ENCODE measurements around the gene EEF2.
A peak's percentile ranks its signal among the peaks of the same experiment; 100 is the strongest.
"Not testable (repeated sequence)": the region's sequence is repeated elsewhere in the genome, so short reads cannot be mapped to it uniquely, and the experiment has no call there.

Gene EEF2

GRCh38 chr19:4014541-4015491 lies 29.6 kb upstream of the EEF2 start:
- no peak for DNase-seq

- no peak for DNase-seq
Observed at GRCh38 chr19:4013886-4014540, 28.8 kb upstream of the EEF2 start.

- no peak for DNase-seq
Observed at GRCh38 chr19:4012975-4013634, 27.8 kb upstream of the EEF2 start.

DNA sequence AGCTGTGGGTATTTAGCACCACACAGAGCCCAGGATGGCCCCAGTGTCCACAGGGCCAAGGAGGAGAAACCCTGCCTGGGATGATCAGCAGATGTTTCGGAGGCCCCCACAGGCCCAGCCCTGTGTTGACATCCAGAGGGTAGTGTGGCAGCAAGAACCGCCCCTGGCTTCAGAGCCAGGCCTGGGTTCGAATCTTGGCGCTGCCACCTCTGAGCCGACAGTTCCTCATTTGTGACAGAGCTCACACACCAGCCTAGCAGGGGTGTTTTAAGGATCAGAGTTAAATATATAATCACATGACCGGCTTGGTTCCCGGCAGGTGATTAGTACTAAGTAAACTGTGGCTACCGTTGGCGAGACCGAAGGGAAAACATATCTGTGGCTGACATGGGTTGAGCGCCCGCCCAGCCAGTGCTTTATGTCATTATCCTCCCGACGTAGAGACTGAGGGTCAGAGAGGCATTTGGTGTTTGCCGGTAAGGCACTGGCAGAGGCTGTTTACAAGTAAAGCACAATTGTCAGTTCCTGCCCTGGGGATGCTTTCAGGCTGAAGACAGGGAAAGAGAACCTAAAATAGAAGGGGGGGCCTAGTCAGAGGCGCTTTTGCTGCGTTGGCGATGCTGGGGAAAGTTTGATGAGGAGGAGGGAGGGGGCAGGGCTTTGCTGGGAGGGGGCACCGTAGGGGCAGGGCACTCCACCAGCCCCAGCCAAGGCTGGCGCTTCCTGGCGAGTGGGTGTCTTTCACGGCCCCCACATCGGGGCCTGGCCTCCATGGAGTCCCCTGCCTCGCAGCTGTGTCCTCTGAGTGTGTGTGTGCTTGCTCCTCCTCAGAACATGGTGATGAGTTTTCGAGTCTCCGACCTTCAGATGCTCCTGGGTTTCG lies 27.1 kb upstream of the EEF2 start:
- DNase-seq: no peak

DNA sequence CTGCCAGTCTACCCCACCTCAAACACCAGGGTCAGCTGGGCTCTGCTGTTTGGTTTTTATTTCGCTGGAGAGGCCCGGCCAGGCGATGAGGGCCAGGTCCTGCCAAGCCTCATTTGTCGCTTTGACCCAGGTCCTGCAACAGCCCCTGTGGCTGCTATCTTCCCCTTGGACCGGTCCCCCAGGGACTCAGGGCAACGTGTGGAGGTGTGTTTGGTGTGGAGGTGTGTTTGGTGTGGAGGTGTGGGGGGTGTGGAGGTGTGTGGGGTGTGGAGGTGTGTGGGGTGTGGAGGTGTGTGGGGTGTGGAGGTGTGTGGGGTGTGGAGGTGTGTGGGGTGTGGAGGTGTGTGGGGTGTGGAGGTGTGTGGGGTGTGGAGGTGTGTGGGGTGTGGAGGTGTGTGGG lies 26.2 kb upstream of the EEF2 start:
- not testable (repeated sequence) for DNase-seq

DNA sequence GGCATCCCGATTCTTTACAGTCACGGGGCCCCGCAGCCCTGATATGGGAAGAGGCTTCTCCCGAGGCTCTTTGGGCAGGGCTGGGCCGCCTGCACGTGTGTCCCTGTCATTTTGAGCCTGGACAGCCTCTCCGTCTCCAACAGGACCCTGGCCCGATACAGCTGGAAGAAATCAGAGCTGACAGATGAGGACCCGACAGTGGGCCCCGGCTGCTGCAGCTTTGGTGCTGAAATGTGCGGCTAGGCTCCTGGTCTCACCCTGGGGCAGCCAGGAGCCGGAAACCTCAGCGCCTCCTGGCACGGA lies 25.5 kb upstream of the EEF2 start:
- DNase-seq: no peak

DNA sequence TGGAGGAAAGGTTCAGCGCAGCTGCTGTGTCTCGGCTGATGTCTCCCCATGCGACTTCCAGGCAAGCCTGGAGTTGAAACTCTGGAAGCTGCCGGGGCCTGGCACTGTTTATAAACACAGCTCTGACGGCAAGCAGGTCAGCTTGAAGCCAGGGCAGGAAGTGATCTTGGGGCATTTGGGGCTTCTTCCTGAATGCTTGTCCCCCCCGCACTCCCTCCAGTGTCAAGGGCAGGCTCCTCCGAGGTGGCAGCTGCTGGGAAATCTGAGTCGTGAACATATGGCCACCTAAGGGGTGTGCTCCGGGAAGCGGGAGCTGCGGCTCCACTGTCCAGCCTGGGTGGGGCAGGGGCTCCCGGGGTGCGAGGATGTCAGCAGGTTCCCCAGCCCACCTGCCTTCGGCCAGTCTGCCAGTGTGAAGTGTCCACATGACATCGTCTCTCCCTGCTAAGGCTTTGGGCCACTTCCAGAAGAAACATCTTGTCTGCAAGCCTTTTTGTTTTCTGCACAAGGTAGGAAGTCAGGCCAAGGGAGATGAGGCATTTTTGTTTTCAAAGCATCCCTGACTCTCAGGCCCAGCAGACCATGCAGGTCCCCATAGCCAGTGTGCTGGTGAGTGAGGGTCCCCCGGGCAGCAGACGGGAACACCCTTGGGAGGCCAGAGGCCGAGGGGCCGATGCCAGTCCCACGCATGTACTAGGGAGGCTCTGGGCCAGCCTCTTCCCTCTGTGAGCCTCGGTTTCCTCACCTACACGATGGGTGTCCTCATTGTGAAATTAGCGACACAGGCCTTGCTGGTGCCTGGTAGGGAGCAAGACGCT lies 24.9 kb upstream of the EEF2 start:
- DNase-seq: no peak

DNA sequence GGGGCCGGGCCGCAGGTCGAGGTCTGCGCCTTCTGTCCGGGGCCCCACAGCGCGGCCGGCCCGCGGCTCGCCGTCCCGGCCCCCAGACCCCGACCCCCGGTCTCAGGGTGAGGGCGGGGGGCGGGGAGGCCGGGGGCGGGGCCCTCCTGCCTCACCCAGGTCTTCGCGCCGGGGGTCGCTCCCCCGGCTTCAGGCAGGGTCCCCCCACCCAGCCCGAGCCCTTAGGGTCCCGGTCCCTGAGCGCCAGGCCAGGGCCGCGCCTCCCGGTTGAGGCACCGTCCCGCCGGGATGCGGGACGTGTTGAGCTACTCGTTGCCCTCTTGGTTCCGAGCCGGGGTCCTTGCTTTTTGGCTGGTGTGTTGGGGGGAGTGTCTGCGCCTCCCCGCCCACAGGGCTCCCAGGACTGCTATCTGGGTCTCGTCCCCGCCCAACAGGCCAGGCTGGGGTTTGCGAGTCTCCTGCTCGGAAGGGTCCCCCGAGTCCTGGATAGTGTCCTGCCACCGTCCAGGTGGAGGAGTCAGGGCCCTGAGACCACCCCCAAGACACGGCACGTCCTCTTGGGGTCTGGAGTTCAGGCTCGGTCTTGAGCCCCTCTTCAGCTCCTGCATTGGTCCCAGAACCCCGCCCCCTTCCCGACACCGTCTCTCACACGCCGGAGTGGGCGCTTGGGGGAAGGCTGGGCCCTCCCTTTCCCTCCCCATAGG lies 22.7 kb upstream of the EEF2 start:
- DNase-seq: no peak

GRCh38 chr19:4007021-4007835 lies 22.0 kb upstream of the EEF2 start, which contains the start of gene PIAS4:
TSS of gene PIAS4 (plus strand) at chr19:4007736. CDS start at chr19:4007761, 25 bp downstream.
- peak; percentile 93 for DNase-seq

DNA sequence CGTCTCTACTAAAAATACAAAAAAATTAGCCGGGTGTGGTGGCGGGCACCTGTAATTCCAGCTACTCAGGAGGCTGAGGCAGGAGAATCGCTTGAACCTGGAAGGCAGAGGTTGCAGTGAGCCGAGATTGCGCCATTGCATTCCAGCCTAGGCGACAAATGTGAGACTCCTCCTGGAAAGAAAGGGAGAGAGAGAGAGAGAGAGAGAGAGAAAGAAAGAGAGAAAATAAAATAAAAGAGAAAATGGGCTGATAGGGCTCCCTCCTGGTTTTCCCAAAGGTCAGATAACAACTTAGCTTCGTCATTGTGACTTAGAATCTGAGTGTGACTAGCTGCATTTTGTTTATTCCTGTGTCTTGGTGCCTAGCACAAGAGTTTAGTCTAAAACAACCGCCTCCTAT lies 20.2 kb upstream of the EEF2 start:
- not testable (repeated sequence) for DNase-seq

DNA sequence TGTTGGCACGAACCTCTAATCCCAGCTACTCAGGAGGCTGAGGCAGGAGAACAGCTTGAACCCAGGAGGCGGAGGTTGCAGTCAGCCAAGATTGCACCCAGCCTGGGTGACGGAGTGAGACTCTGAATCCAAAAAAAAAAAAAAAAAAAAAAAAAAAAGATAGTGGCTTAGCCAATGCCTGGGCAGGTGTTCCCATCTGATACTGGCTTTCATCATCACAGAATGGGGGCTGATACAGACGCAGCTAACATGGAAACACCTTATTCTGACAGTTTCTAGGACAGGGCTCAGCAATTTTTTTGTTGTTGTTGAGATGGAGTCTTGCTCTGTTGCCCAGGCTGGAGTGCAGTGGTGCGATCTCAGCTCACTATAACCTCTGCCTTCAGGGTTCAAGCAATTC lies 15.5 kb upstream of the EEF2 start:
- DNase-seq: not testable (repeated sequence)

DNA sequence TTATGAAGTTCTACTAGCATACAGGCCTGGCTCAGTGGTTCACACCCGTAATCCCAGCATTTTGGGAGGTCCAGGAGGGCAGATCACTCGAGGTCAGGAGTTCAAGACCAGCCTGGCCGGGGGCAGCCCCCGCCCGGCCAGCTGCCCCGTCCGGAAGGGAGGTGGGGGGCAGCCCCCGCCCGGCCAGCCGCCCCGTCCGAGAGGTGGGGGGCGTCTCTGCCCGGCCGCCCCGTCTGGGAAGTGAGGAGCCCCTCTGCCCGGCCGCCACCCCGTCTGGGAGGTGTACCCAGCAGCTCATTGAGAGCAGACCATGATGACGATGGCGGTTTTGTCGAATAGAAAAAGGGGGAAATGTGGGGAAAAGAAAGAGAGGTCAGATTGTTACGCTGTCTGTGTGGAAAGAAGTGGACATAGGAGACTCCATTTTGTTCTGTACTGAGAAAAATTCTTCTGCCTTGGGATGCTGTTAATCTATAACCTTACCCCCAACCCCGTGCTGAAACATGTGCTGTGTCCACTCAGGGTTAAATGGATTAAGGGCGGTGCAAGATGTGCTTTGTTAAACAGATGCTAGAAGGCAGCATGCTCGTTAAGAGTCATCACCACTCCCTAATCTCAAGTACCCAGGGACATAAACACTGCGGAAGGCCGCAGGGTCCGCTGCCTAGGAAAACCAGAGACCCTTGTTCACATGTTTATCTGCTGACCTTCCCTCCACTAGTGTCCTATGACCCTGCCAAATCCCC lies 13.6 kb upstream of the EEF2 start:
- not testable (repeated sequence) for DNase-seq

DNA sequence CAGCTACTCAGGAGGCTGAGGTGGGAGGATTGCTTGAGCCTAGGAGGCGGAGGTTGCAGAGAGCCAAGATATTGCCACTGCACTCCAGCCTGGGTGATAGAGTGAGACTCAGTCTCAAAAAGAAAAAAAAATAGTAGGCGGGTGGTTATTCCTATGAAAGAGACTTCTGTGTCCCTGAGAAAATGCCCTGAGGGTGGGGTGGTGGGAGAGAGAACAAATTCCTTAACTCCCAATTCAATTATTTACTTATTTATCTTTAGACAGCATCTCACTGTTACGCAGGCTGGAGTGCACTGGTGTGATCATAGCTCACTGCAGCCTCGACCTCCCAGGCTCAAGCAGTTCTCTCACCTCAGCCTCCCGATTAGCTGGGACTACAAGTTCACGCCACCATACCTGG lies 10.3 kb upstream of the EEF2 start:
- DNase-seq: no peak

- DNase-seq: no peak
Observed at GRCh38 chr19:3990815-3991117, 5.5 kb upstream of the EEF2 start.

- peak; percentile 88 for DNase-seq
Observed at GRCh38 chr19:3987619-3988371, 2.5 kb upstream of the EEF2 start.

DNA sequence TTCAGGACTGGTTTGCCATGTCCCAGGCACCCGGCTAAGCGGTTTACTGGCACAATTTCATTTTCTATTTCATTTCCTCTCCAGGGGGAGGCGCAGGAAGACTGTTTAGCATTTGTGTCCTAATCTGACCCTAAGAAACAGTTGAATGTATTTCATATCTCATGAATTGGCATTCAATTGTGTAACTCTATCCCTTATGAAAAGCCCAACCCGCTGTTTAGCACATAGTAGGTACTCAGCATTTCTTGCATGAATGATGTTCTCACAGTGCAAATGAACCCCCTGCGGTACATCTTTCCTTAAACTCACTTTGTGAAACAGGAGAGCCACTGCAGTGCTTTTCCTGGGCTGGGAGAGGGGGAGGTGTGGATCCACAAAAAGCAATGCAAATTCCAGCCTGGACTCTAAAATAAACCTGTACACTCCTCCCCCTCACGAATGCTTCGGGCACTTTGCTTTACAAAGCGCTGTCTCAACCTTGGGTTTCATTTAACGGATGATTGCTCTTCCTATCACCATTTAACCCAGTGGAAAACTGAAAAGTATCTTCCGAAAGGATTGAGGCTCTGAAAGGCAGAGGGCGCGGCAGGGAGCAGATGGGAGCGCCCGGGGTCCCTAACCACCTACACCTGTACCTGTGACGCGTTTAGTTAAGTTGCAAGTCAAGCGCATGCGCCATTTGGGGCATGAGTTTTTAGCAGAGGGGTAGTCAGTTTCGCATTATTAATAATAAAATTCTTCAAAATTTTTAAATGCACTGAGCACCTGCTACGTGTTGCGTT lies 1.2 kb upstream of the EEF2 start:
- DNase-seq: peak; percentile 83

DNA sequence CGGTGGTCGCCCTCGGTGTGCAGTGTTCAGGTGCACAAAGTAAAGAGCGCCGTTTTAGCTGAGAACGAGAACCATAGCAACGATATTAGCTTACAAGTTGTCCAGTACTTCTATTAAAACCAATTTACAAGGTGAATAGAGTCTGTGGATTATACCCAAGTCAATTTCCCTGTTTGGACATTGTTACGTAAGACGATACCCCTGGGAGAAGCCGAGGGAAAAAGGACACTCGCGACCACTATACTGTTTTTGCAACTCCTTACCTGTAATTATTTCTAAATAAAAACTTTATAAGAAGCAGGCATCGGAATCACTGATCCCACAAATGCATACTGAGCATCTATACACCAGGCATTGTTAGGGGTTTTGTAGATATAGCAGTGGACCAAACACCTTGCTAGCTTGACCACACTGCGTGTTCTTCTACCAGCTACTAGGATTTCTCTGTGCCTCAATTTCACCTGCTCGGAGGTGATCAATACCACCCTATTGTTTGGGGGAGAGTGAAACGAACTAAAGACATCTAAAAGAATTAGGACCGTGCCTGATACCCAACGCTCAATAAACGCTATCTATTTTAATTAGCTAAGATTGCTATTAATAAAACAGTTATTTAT lies 488 bp upstream of the EEF2 start:
- DNase-seq: no peak

DNA sequence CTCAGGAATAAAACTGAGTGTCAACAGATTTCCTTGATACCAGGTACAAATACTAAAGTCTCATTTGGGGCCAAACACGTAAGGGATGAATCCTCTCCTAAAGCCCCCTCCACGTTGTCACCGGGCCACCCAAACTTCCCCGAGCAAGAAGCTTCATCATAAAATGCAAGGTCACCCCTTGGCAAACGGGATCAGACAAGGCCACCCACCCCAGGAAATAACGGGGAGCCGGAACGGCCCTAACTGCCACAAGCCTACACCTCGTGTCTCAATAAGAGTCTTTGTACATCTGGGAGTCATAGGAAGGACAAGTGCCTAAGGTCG lies 717 bp downstream of the EEF2 start:
- DNase-seq: no peak
